Mucosa of gallbladder (tissue), 1 donor: ENCODE results near the gene TEP1. TPM values are rescaled to one million over a fixed set of nuclear protein-coding genes. Genes with fewer than 3 reads are reported as not detected.
"Not testable (repeated sequence)": the region's sequence is repeated elsewhere in the genome, so short reads cannot be mapped to it uniquely, and the experiment has no call there.

Experiments used
- DNase-seq: peaks from one replicate; pipeline ENCODE4 v3.0.0-alpha.2; 2020; ENCODE audit warnings: low spot score
- total RNA-seq: library from RNA; stranded (reverse); gene quantifications from one replicate; pipeline ENCODE4 v1.2.1, GENCODE V29; 2021
- donor health status: DM: no; HTN: no; CAD: no.

TEP1 gene
- total RNA-seq, 1 donor from 2014 or later = 107 TPM

- no peak for DNase-seq
These were observed 71.7 kb downstream of the TEP1 start for GRCh38 chr14:20341646-20342045.

GRCh38 chr14:20341032-20341431 is 72.3 kb downstream of the TEP1 start:
- DNase-seq = not testable (repeated sequence)

- no peak for DNase-seq
These were observed 79.3 kb downstream of the TEP1 start for GRCh38 chr14:20334017-20334416.

GRCh38 chr14:20333494-20333841 is 79.8 kb downstream of the TEP1 start:
- no peak for DNase-seq

GRCh38 chr14:20332788-20333493 is 80.4 kb downstream of the TEP1 start, which contains the start of gene CCNB1IP1:
TSS of gene CCNB1IP1 (minus strand) at chr14:20333279. CDS start at chr14:20316523, 16,756 bp downstream.
- peak; percentile 78 for DNase-seq

GRCh38 chr14:20332431-20332787 is 80.9 kb downstream of the TEP1 start:
- DNase-seq = no peak

- DNase-seq = no peak
These were observed 82.2 kb downstream of the TEP1 start for GRCh38 chr14:20331053-20331613.

- no peak for DNase-seq
These were observed 83.9 kb downstream of the TEP1 start for GRCh38 chr14:20329355-20329754.

- no peak for DNase-seq
These were observed 84.6 kb downstream of the TEP1 start for GRCh38 chr14:20328705-20329104.

- DNase-seq = peak; percentile 39
These were observed 86.1 kb downstream of the TEP1 start for GRCh38 chr14:20327005-20327869.

- DNase-seq = no peak
These were observed 95.6 kb downstream of the TEP1 start for GRCh38 chr14:20317720-20318119.

Other genes with a start within 250 kb of the TEP1 start
- gene OR11G2, start 222.6 kb downstream of the TEP1 start, total RNA-seq = not detected
- not detected for gene OR11H6, start 189.8 kb downstream of the TEP1 start, total RNA-seq
- gene OR11H7, start 184.5 kb downstream of the TEP1 start, total RNA-seq = not detected
- gene OR11H4, start 174.2 kb downstream of the TEP1 start, total RNA-seq = not detected
- 19.1 TPM for gene TTC5, start 107.5 kb downstream of the TEP1 start, total RNA-seq
- gene CCNB1IP1, start 80.2 kb downstream of the TEP1 start, total RNA-seq = 40.1 TPM
- gene PARP2, start 69.9 kb downstream of the TEP1 start, total RNA-seq = 15.5 TPM
- gene KLHL33, start 22.7 kb upstream of the TEP1 start, total RNA-seq = 0.92 TPM
- gene OSGEP, start 41.3 kb upstream of the TEP1 start, total RNA-seq = 35.4 TPM
- 129 TPM for gene APEX1, start 41.7 kb upstream of the TEP1 start, total RNA-seq
- gene PIP4P1, start 47.9 kb upstream of the TEP1 start, total RNA-seq = 44.3 TPM
- gene PNP, start 55.9 kb upstream of the TEP1 start, total RNA-seq = 61.5 TPM
- 0.86 TPM for gene RNASE10, start 92.0 kb upstream of the TEP1 start, total RNA-seq
- not detected for gene RNASE9, start 147.5 kb upstream of the TEP1 start, total RNA-seq
- gene RNASE11, start 174.5 kb upstream of the TEP1 start, total RNA-seq = not detected
- not detected for gene RNASE12, start 177.9 kb upstream of the TEP1 start, total RNA-seq
- not detected for gene OR6S1, start 228.2 kb upstream of the TEP1 start, total RNA-seq